ENCODE results near the gene CDK5. TPM values are rescaled to one million over a fixed set of nuclear protein-coding genes. Genes with fewer than 3 reads are reported as not detected.

Gene CDK5
- total and polyA plus RNA-seq, 2 of the 13 experiments (the other 11 are each of a cell fraction or from before 2014, with no cell fraction given): 16.4 to 21.3 TPM

DNA sequence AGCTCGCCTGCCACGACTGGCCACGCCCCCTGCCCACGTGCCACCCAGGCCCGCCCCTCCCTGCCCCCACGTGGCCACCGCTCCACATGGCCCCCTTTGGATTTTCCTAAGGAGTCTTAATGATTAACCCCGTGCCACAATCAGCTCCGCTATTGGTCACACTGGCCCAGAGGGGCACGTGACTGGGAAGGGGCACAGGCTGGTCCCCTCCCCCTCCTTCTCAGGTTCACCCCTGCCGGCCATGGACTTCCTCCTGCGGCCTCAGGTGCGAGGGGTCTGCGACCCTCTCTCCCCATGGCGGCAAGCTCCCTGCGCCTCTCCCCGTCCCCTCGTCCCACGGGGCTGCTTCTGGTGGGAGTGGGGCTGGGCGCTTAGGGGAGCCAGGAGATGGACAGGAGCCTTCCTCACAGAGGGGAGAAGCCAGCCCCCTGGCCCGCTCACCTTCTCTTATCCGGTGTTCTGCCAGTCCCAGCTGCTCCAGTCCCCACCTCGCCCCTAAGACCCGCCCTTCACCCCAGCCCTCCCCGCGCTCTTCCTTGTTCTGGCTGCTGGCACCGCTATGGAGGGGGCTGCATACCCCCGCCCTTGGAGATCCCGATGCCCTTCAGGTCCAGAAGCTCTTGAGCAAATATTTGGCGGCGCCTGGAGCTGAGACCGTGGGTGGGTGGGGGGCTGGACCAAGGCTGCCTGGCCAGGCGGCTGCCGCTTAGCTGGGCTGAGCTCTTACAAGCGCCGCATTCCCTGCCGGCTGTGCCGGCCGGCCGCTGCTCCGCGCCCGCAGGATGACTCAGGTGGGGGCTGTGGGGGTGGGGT is 4.9 kb upstream of the CDK5 start (continued):
- no peak for TF ChIP-seq TMF1 (CRISPR knock-in tag; IDR thresholded peaks at IDR 0.05; ENCODE audit: low read depth)
- no peak for TF ChIP-seq CERS6 (CRISPR knock-in tag; IDR thresholded peaks at IDR 0.05)
- no peak for TF ChIP-seq RCOR2 (CRISPR knock-in tag; IDR thresholded peaks at IDR 0.05)
- TF ChIP-seq ZNF816 (CRISPR knock-in tag; IDR thresholded peaks at IDR 0.05; ENCODE audit: borderline replicate concordance): no peak
- peak; percentile 51; the same call in 1 of the 2 replicates for TF ChIP-seq KDM5A (IDR thresholded peaks at IDR 0.05; ENCODE audit: borderline replicate concordance, low read length)
- peak; percentile 61; the same call in 1 of the 2 replicates for TF ChIP-seq KLF11 (CRISPR knock-in tag; IDR thresholded peaks at IDR 0.05)
- TF ChIP-seq ZNF224 (CRISPR knock-in tag; IDR thresholded peaks at IDR 0.05): no peak
- peak; percentile 44; the same call in 1 of the 2 replicates for TF ChIP-seq ZMYM3 (CRISPR knock-in tag; IDR thresholded peaks at IDR 0.05)
- peak; percentile 75 for TF ChIP-seq NFYC (CRISPR knock-in tag; IDR thresholded peaks at IDR 0.05)
- no peak for TF ChIP-seq ZNF367 (CRISPR knock-in tag; IDR thresholded peaks at IDR 0.05; ENCODE audit: borderline replicate concordance)
- peak; percentile 53; the same call in 1 of the 2 replicates for TF ChIP-seq KMT2A (CRISPR knock-in tag; IDR thresholded peaks at IDR 0.05)
- TF ChIP-seq, protein P1, sequence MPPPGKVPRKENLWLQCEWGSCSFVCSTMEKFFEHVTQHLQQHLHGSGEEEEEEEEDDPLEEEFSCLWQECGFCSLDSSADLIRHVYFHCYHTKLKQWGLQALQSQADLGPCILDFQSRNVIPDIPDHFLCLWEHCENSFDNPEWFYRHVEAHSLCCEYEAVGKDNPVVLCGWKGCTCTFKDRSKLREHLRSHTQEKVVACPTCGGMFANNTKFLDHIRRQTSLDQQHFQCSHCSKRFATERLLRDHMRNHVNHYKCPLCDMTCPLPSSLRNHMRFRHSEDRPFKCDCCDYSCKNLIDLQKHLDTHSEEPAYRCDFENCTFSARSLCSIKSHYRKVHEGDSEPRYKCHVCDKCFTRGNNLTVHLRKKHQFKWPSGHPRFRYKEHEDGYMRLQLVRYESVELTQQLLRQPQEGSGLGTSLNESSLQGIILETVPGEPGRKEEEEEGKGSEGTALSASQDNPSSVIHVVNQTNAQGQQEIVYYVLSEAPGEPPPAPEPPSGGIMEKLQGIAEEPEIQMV (CRISPR knock-in tag; IDR thresholded peaks at IDR 0.05; ENCODE audit: low read depth): no peak
- peak; percentile 70 for TF ChIP-seq HIVEP1 (CRISPR knock-in tag; IDR thresholded peaks at IDR 0.05)
- TF ChIP-seq BRD4 (CRISPR knock-in tag; IDR thresholded peaks at IDR 0.05): no peak
- TF ChIP-seq ZBED4 (CRISPR knock-in tag; IDR thresholded peaks at IDR 0.05; ENCODE audit: borderline replicate concordance): no peak
- TF ChIP-seq GABPA (IDR thresholded peaks at IDR 0.05; ENCODE audit: low read depth, low read length): no peak
- TF ChIP-seq GABPA (CRISPR knock-in tag; IDR thresholded peaks at IDR 0.05; ENCODE audit: low read depth): peak; percentile 21; the same call in 1 of the 2 replicates
- TF ChIP-seq SP1 (IDR thresholded peaks at IDR 0.05): no peak
- TF ChIP-seq SP1 (CRISPR knock-in tag; IDR thresholded peaks at IDR 0.05): peak; percentile 92
- TF ChIP-seq SPEN (CRISPR knock-in tag; IDR thresholded peaks at IDR 0.05; ENCODE audit: low read depth): peak; percentile 16; the same call in 1 of the 2 replicates
- TF ChIP-seq BCL6 (CRISPR knock-in tag; IDR thresholded peaks at IDR 0.05): no peak; the same call in 1 of the 2 replicates
- peak; percentile 86 for TF ChIP-seq TAF1 (CRISPR knock-in tag; IDR thresholded peaks at IDR 0.05)
- no peak for TF ChIP-seq ZNF44 (CRISPR knock-in tag; IDR thresholded peaks at IDR 0.05)
- no peak for TF ChIP-seq ZMYM2 (CRISPR knock-in tag; IDR thresholded peaks at IDR 0.05)
- no peak for TF ChIP-seq NR1H2 (CRISPR knock-in tag; IDR thresholded peaks at IDR 0.05; ENCODE audit: borderline replicate concordance, low read depth)

Measured in HepG2 (cell line).